K562 (cell line): ENCODE measurements around the gene FGF1. TPM values are rescaled to one million over a fixed set of nuclear protein-coding genes. Genes with fewer than 3 reads are reported as not detected.

ENCODE experiments used
- ATAC-seq: fragments of 200-7000 bp; cut with Tn5 transposase; 3 replicates; pipeline ENCODE4 v1.9.1; 2020; ENCODE audit warnings: moderate library complexity
- BruUV-seq: library from RNA; stranded (reverse); fragments of 400-500 nt; replicated peaks from 2 replicates; lab custom pipeline; 2021; lab: Mats Ljungman, UMichigan
- CTCF ChIA-PET: fragments of 300-600 bp; formaldehyde crosslinking; extraction: SDS; loops from one replicate; lab custom pipeline; 2021; ENCODE audit warnings: low intra/inter-chr PET ratio; lab: Yijun Ruan, JAX
- POLR2A ChIA-PET: fragments of 300-600, 350-650 bp; sonication (Branson Sonifier 250); formaldehyde crosslinking; extraction: SDS; loops from one replicate; lab custom pipeline; 2021; ENCODE audit warnings: antibody characterized with exemption, inconsistent platforms; lab: Yijun Ruan, JAX
- DNase-seq, 4 experiments: peaks; one replicate each; pipeline versions ENCODE4 v3.0.0 to v3.0.0-alpha.2; 2011 to 2018; ENCODE audit warnings: low spot score in 3 of 4, mixed read lengths in 3 of 4; ENCODE audit errors: extremely low read depth in 1 of 4
- FAIRE-seq: peaks from 2 replicates; lab custom pipeline; 2011; peaks lifted over from hg19 to GRCh38; lab: Jason Lieb, UNC
- H2AFZ ChIP-seq: 2 replicates; pipeline ENCODE4 v1.6.0; 2011; ENCODE audit warnings: low read depth, low read length, control low read depth, inconsistent platforms
- H3K27ac ChIP-seq: fragments of 200-600 bp; 3 replicates; pipeline ENCODE4 v1.8.0; 2011; ENCODE audit warnings: low read depth, mild to moderate bottlenecking, control low read depth, inconsistent platforms, low read length, moderate library complexity, mixed read lengths; ENCODE audit errors: extremely low read depth
- H3K27me3 ChIP-seq, 2 experiments: fragments of 300-600 bp in 1 of 2; 2 replicates in 1 of 2; 3 replicates in 1 of 2; pipeline versions ENCODE4 v1.6.0 to v1.8.0; 2011; ENCODE audit warnings: inconsistent platforms in 2 of 2, low read length in 2 of 2, mild to moderate bottlenecking in 1 of 2, mixed read lengths in 1 of 2, moderate library complexity in 1 of 2; ENCODE audit not compliant: control insufficient read depth in 2 of 2, insufficient read depth in 2 of 2
- H3K36me3 ChIP-seq: fragments of 300-600 bp; 3 replicates; pipeline ENCODE4 v1.8.0; 2011; ENCODE audit warnings: mild to moderate bottlenecking, low read length, inconsistent platforms; ENCODE audit not compliant: control insufficient read depth, insufficient read depth
- H3K4me1 ChIP-seq, 2 experiments: fragments of 200-600 bp in 1 of 2; replicated peaks in 1 of 2; 2 replicates in 1 of 2; 3 replicates in 1 of 2; pipeline versions ENCODE4 v1.5.1 to v1.8.0; 2011; ENCODE audit warnings: inconsistent platforms in 2 of 2, low read length in 2 of 2, mild to moderate bottlenecking in 1 of 2, mixed read lengths in 1 of 2, moderate library complexity in 1 of 2; ENCODE audit not compliant: control insufficient read depth in 2 of 2, insufficient read depth in 2 of 2
- H3K4me2 ChIP-seq: 2 replicates; pipeline ENCODE4 v1.6.1; 2011; ENCODE audit warnings: low read length, control low read depth, inconsistent platforms, mixed read lengths; ENCODE audit not compliant: insufficient read depth
- H3K4me3 ChIP-seq: fragments of 200-600 bp; sonication (generic), shearing (Covaris generic); 2 replicates; pipeline ENCODE4 v1.5.1; 2016; ENCODE audit warnings: control low read depth, inconsistent platforms
- H3K79me2 ChIP-seq: fragments of 200-600 bp; 3 replicates; pipeline ENCODE4 v1.8.0; 2011; ENCODE audit warnings: low read length, inconsistent platforms; ENCODE audit not compliant: control insufficient read depth, insufficient read depth
- H3K9ac ChIP-seq, 2 experiments: 2 replicates each; pipeline versions ENCODE4 v1.6.0 to v1.6.1; 2011; ENCODE audit warnings: low read depth in 2 of 2, low read length in 2 of 2, control low read depth in 1 of 2, inconsistent platforms in 1 of 2, mild to moderate bottlenecking in 1 of 2, mixed read lengths in 1 of 2; ENCODE audit not compliant: insufficient read depth in 1 of 2
- H3K9me1 ChIP-seq: one replicate; pipeline ENCODE4 v1.6.0; 2011; ENCODE audit warnings: inconsistent platforms, mild to moderate bottlenecking, low read length, moderate library complexity; ENCODE audit not compliant: control insufficient read depth, insufficient read depth
- H3K9me3 ChIP-seq: replicated peaks from 2 replicates; pipeline ENCODE4 v1.5.1; 2011; ENCODE audit warnings: low read depth, low read length, inconsistent platforms; ENCODE audit not compliant: control insufficient read depth, insufficient read depth
- H4K20me1 ChIP-seq: replicated peaks from 2 replicates; pipeline ENCODE4 v1.6.1; 2011; ENCODE audit warnings: low read length, inconsistent platforms, mixed read lengths; ENCODE audit not compliant: control insufficient read depth, insufficient read depth
- ARID3A ChIP-seq: IDR thresholded peaks from 2 replicates; pipeline ENCODE4 v1.6.1; 2012; ENCODE audit warnings: low read depth, low read length, improper control_type of control experiment, borderline replicate concordance
- BMI1 ChIP-seq: fragments of 150-350 bp; IDR thresholded peaks from 2 replicates; pipeline ENCODE4 v1.6.1; 2014; ENCODE audit warnings: low read length
- CTCF ChIP-seq, 3 experiments: IDR thresholded peaks in 2 of 3; conservative IDR thresholded peaks in 1 of 3; 2 replicates each; pipeline ENCODE4 v1.5.1; 2011 to 2012; ENCODE audit warnings: low read length in 3 of 3, mild to moderate bottlenecking in 3 of 3, control low read depth in 2 of 3, improper control_type of control experiment in 1 of 3, inconsistent platforms in 1 of 3, low read depth in 1 of 3, mixed read lengths in 1 of 3, moderate library complexity in 1 of 3; ENCODE audit not compliant: insufficient read depth in 2 of 3
- MBD2 ChIP-seq: sonication (generic); IDR thresholded peaks from 2 replicates; pipeline ENCODE4 v1.6.1; 2016; ENCODE audit warnings: low read depth, borderline replicate concordance
- PYGO2 ChIP-seq: fragments of 450-650 bp; IDR thresholded peaks from 2 replicates; pipeline ENCODE4 v1.6.1; 2016; ENCODE audit warnings: mild to moderate bottlenecking, missing genetic modification characterization, moderate library complexity, missing compliant biosample characterization
- SP2 ChIP-seq: IDR thresholded peaks from 2 replicates; pipeline ENCODE4 v1.6.1; 2011; ENCODE audit warnings: mild to moderate bottlenecking, low read depth, low read length, moderate library complexity; ENCODE audit not compliant: poor library complexity, severe bottlenecking; ENCODE audit errors: extremely low read depth
- SPI1 ChIP-seq: IDR thresholded peaks from 2 replicates; pipeline ENCODE4 v1.6.1; 2011; ENCODE audit warnings: low read depth, low read length, control low read depth, borderline replicate concordance
- XRCC5 ChIP-seq: fragments of 200-400 bp; formaldehyde crosslinking; IDR thresholded peaks from 2 replicates; pipeline ENCODE4 v1.6.1; 2017; ENCODE audit warnings: low read depth, mild to moderate bottlenecking, low read length
- ZNF282 ChIP-seq: sonication (generic); formaldehyde crosslinking; IDR thresholded peaks from 2 replicates; pipeline ENCODE4 v1.8.1; 2023; ENCODE audit warnings: missing genetic modification reagents
- ZNF445 ChIP-seq: fragments of 250-450 bp; sonication (Bioruptor Pico); IDR thresholded peaks from 2 replicates; pipeline ENCODE4 v1.4.0; 2020; ENCODE audit warnings: low read depth, mild to moderate bottlenecking, moderate library complexity
- WGBS: fragments of 100-300 bp; shearing (Covaris generic); methylation state at CpG from one replicate; pipeline ENCODE4 v1.1.6; 2016; ENCODE audit warnings: low coverage, mixed read lengths; ENCODE audit not compliant: insufficient coverage; ENCODE audit errors: missing lambda C conversion rate; 5-methylcytosine and 5-hydroxymethylcytosine counted together
- in situ Hi-C: fragments of 300-500 bp; cut with MboI; formaldehyde crosslinking; loops from 4 replicates; pipeline ENCODE4 v1.15.0; 2018; ENCODE audit warnings: inconsistent platforms, mixed read lengths
- intact Hi-C: fragments of 100-400 bp; cut with micrococcal nuclease; formaldehyde crosslinking; loops from 2 replicates; pipeline ENCODE4 v1.14.2; 2022
- polyA plus RNA-seq, 8 experiments: library from polyadenylated mRNA; depleted of rRNA in 4 of 8; stranded (reverse) in 5 of 8; unstranded in 3 of 8; fragments of >200 nt; fragmentation: Nextera tagmentation in 2 of 8; fragmentation: Illumina TruSeq in 1 of 8; extraction: Ambion mirVana in 2 of 8; extraction: Trizol in 1 of 8; gene quantifications; 2 replicates each; pipeline versions ENCODE4 v1.2.1 to v1.2.3, GENCODE V29; 2011 to 2014; ENCODE audit warnings: inconsistent platforms in 1 of 8, missing spikeins in 1 of 8
- total RNA-seq, 7 experiments: library from RNA; depleted of rRNA in 6 of 7; stranded (reverse); fragments of >200 nt in 6 of 7; fragmentation: Illumina TruSeq in 2 of 7; extraction: Trizol in 2 of 7; gene quantifications; 2 replicates each; pipeline versions ENCODE4 v1.2.1 to v1.2.3, GENCODE V29; 2011 to 2021; ENCODE audit warnings: low replicate concordance in 1 of 7

Gene FGF1
- total and polyA plus RNA-seq, 9 of the 15 experiments (the other 6 are each of a cell fraction or from before 2014, with no cell fraction given), result not detected

GRCh38 chr5:142615948-142616347 lies 69.9 kb downstream of the FGF1 start:
- no peaks in the 10 kb centered on the region for H3K36me3 ChIP-seq
- H3K4me3 ChIP-seq, result no peak overlapping the region
- no peak overlapping the region for H3K9ac ChIP-seq
- no peak overlapping the region for H2AFZ ChIP-seq
- WGBS, result 0% methylated on average over 2 of the region's 2 CpGs
- peaks cover 0 to 33% of the 10 kb centered on the region in 2 experiments; a peak in 2 of 5 replicates for H3K27me3 ChIP-seq
- TF ChIP-seq ZNF282 (CRISPR knock-in tag), result no peak
- no peak for TF ChIP-seq SPI1
- no peak for TF ChIP-seq XRCC5
- TF ChIP-seq BMI1, result no peak
- TF ChIP-seq CTCF (IDR thresholded peaks at IDR 0.05 in 2 of 3, conservative IDR thresholded peaks at IDR 0.05 in 1 of 3; ENCODE audit: insufficient read depth in 2 of 3, low read depth in 1 of 3, low read length in 3 of 3), result no peak
- no peak for TF ChIP-seq SP2
- TF ChIP-seq ZNF445 (CRISPR knock-in tag), result no peak
- no peak for TF ChIP-seq MBD2
- TF ChIP-seq ARID3A, result no peak
- TF ChIP-seq PYGO2 (tag), result no peak
- H3K4me2 ChIP-seq, result no peak overlapping the region
- no peaks in the 10 kb centered on the region for H3K4me1 ChIP-seq
- ChIA-PET CTCF (interaction anchor here (0.6 kb wide), 1 partner anchor 1300 kb away, joined by 3 read pairs; no protein-coding TSS in a partner anchor), POLR2A (interaction anchor here (0.6 to 0.8 kb wide), 2 partner anchors 132 to 267 kb away, joined by 3 read pairs; no protein-coding TSS in a partner anchor)
- no peak for DNase-seq
- FAIRE-seq, result no peak
- H3K27ac ChIP-seq, result no peak overlapping the region
- ATAC-seq, result no peak
- no TSS peak for BruUV-seq
- H4K20me1 ChIP-seq, result no peaks in the 10 kb centered on the region
- intact Hi-C loops (no loop called here), in situ Hi-C loops (no loop called here)
- no peaks in the 10 kb centered on the region for H3K9me1 ChIP-seq
- no peaks in the 10 kb centered on the region for H3K79me2 ChIP-seq
- H3K9me3 ChIP-seq, result no peaks in the 10 kb centered on the region
